ENCODE results near the gene TTF1.
A peak's percentile ranks its signal among the peaks of the same experiment; 100 is the strongest.

TTF1 gene

GRCh38 chr9:132413926-132414325 is 7.3 kb upstream of the TTF1 start:
- Histone ChIP-seq H3K4me1 (ENCODE audit: control insufficient read depth, insufficient read depth, low read length) (peaks cover 13% of the 10 kb centered on the region), H3K27me3 (ENCODE audit: control insufficient read depth in 1 of 2, insufficient read depth in 2 of 2, low read length in 2 of 2) (peaks cover 50 to 64% of the 10 kb centered on the region in 2 donors), H3K27ac (ENCODE audit: low read length) (no peak overlapping the region), H3K4me3 (ENCODE audit: low read length in 2 of 2) (no peak overlapping the region), H3K36me3 (ENCODE audit: control insufficient read depth in 2 of 2, insufficient read depth in 2 of 2, low read length in 2 of 2) (no peaks in the 10 kb centered on the region), H3K9ac (ENCODE audit: low read length in 2 of 2) (no peak overlapping the region), H3K9me3 (ENCODE audit: control insufficient read depth in 2 of 2, low read length in 2 of 2) (no peaks in the 10 kb centered on the region)

DNA sequence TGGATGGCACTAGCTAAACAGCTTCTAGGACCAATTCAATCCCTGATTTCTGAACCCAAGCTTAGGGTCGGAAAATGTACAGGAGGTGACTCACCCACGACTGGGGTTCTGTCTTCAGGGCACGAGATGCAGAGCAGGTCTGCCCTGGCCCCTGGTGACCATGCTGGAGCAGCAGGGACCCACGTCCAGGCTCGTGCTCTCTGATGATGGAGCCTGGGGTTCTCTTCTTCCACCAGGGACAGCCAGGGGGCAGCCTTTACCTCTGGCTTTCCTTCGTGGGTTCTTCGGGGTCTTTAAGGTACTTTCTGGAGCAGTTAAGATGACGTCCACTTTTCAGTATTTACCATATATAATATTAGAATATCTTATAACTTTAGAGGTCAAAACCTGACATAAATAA is 5.4 kb upstream of the TTF1 start:
- Histone ChIP-seq H3K9ac (ENCODE audit: low read length in 2 of 2) (no peak overlapping the region), H3K36me3 (ENCODE audit: control insufficient read depth in 2 of 2, insufficient read depth in 2 of 2, low read length in 2 of 2) (no peaks in the 10 kb centered on the region), H3K27ac (ENCODE audit: low read length) (no peak overlapping the region), H3K27me3 (ENCODE audit: control insufficient read depth in 1 of 2, insufficient read depth in 2 of 2, low read length in 2 of 2) (peaks cover 38 to 54% of the 10 kb centered on the region in 2 donors), H3K4me1 (ENCODE audit: control insufficient read depth, insufficient read depth, low read length) (peaks cover 14% of the 10 kb centered on the region), H3K9me3 (ENCODE audit: control insufficient read depth in 2 of 2, low read length in 2 of 2) (no peaks in the 10 kb centered on the region), H3K4me3 (ENCODE audit: low read length in 2 of 2) (no peak overlapping the region)

GRCh38 chr9:132411091-132411508 is 4.5 kb upstream of the TTF1 start:
- Histone ChIP-seq H3K4me1 (ENCODE audit: control insufficient read depth, insufficient read depth, low read length) (peaks cover 18% of the 10 kb centered on the region), H3K27me3 (ENCODE audit: control insufficient read depth in 1 of 2, insufficient read depth in 2 of 2, low read length in 2 of 2) (peaks cover 38 to 54% of the 10 kb centered on the region in 2 donors), H3K9ac (ENCODE audit: low read length in 2 of 2) (no peak overlapping the region)

DNA sequence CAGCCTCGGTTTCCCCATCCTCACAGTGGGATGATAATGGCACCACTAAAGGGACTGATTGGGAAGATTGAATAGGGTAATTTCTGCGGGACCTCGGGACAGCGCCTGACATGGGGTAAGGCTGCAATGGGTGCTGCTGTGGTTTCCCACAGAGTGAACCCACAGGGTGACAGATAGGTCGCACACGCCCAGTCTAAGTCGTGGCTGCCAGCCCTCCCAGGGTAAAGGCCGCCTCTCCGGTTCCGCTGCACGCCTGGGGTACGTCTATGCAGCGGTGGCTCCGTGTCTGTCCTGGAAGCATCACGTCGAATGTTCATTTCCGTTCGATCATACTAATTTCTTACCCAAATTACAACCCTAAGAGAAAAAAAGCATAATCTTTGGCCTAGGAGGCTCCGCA is 4.0 kb upstream of the TTF1 start:
- Histone ChIP-seq H3K27me3 (ENCODE audit: control insufficient read depth in 1 of 2, insufficient read depth in 2 of 2, low read length in 2 of 2) (peaks cover 36 to 54% of the 10 kb centered on the region in 2 donors), H3K4me3 (ENCODE audit: low read length in 2 of 2) (peak overlapping the region; percentile 24 to 68), H3K9me3 (ENCODE audit: control insufficient read depth in 2 of 2, low read length in 2 of 2) (no peaks in the 10 kb centered on the region), H3K4me1 (ENCODE audit: control insufficient read depth, insufficient read depth, low read length) (peaks cover 22% of the 10 kb centered on the region), H3K36me3 (ENCODE audit: control insufficient read depth in 2 of 2, insufficient read depth in 2 of 2, low read length in 2 of 2) (no peaks in the 10 kb centered on the region), H3K9ac (ENCODE audit: low read length in 2 of 2) (no peak overlapping the region), H3K27ac (ENCODE audit: low read length) (no peak overlapping the region)

More at GRCh38 chr9:132411091-132411508, 4.5 kb upstream of the TTF1 start:
- Histone ChIP-seq H3K9me3 (ENCODE audit: control insufficient read depth in 2 of 2, low read length in 2 of 2) (no peaks in the 10 kb centered on the region), H3K36me3 (ENCODE audit: control insufficient read depth in 2 of 2, insufficient read depth in 2 of 2, low read length in 2 of 2) (no peaks in the 10 kb centered on the region), H3K4me3 (ENCODE audit: low read length in 2 of 2) (peak overlapping the region in 1 of 2 donors; percentile 68), H3K27ac (ENCODE audit: low read length) (no peak overlapping the region)

DNA sequence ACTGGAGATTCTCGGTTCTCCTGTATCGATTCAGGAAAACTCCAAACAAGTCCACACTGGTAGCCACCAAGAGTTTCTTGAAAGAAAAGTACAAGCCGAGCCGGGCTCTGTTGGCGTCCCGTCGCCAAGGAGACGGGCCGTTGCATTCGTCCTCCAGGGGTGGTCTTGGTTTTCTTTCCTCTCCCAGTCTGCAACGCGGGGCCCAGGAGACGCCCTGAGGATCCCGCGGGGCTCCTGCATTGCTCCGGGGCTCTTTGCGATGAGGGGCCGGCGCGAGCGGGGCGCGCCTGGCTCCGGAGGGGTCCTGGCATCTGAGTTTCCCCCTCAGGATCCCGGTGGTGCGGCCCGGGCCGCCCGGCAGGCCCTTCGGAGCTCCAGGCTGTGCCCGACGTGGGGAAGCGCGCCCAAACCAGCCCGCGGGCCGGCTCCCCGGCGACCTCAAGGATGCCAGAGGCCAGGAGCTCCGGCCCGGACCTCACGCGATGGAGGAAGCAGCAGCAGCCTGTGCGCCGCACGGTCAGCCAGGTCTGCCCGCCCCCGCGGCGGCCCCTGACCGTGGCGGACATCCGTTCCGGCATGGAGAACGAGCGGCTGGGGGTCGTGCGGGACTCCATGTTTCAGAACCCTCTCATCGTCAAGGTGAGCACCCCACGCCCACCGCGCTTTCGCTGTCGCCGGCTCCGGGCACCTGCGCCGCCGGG is 3.3 kb upstream of the TTF1 start, which contains the start of gene CFAP77:
CFAP77 (plus strand) TSS at position 384 of the 701 bp plus-strand sequence; CDS start at position 445, 61 bp downstream.
- H3K27ac ChIP-seq (ENCODE audit: low read length) = no peak within 1 kb of the TSS
- no peaks in the 10 kb centered on the region for H3K36me3 ChIP-seq (ENCODE audit: control insufficient read depth in 2 of 2, insufficient read depth in 2 of 2, low read length in 2 of 2)
- peak within 1 kb of the TSS; percentile 24 to 68 for H3K4me3 ChIP-seq (ENCODE audit: low read length in 2 of 2)
- no peaks in the 10 kb centered on the region for H3K9me3 ChIP-seq (ENCODE audit: control insufficient read depth in 2 of 2, low read length in 2 of 2)
- H3K4me1 ChIP-seq (ENCODE audit: control insufficient read depth, insufficient read depth, low read length) = peaks cover 26% of the 10 kb centered on the region
- peaks cover 32 to 49% of the 10 kb centered on the region in 2 donors for H3K27me3 ChIP-seq (ENCODE audit: control insufficient read depth in 1 of 2, insufficient read depth in 2 of 2, low read length in 2 of 2)
- H3K9ac ChIP-seq (ENCODE audit: low read length in 2 of 2) = no peak within 1 kb of the TSS

- peaks cover 22 to 36% of the 10 kb centered on the region in 2 donors for H3K27me3 ChIP-seq (ENCODE audit: control insufficient read depth in 1 of 2, insufficient read depth in 2 of 2, low read length in 2 of 2)
- H3K4me3 ChIP-seq (ENCODE audit: low read length in 2 of 2) = no peak overlapping the region
- H3K27ac ChIP-seq (ENCODE audit: low read length) = no peak overlapping the region
- H3K4me1 ChIP-seq (ENCODE audit: control insufficient read depth, insufficient read depth, low read length) = peaks cover 26% of the 10 kb centered on the region
- H3K9ac ChIP-seq (ENCODE audit: low read length in 2 of 2) = no peak overlapping the region
- no peaks in the 10 kb centered on the region for H3K9me3 ChIP-seq (ENCODE audit: control insufficient read depth in 2 of 2, low read length in 2 of 2)
- H3K36me3 ChIP-seq (ENCODE audit: control insufficient read depth in 2 of 2, insufficient read depth in 2 of 2, low read length in 2 of 2) = peaks cover 0 to 2% of the 10 kb centered on the region in 2 donors
These were observed 1.9 kb upstream of the TTF1 start for GRCh38 chr9:132408521-132408920.

GRCh38 chr9:132407196-132407595 is 556 bp upstream of the TTF1 start:
- H3K27me3 ChIP-seq (ENCODE audit: control insufficient read depth in 1 of 2, insufficient read depth in 2 of 2, low read length in 2 of 2) = peaks cover 18 to 27% of the 10 kb centered on the region in 2 donors
- peak overlapping the region; percentile 60 to 79 for H3K9ac ChIP-seq (ENCODE audit: low read length in 2 of 2)
- no peaks in the 10 kb centered on the region for H3K9me3 ChIP-seq (ENCODE audit: control insufficient read depth in 2 of 2, low read length in 2 of 2)
- H3K4me1 ChIP-seq (ENCODE audit: control insufficient read depth, insufficient read depth, low read length) = peaks cover 26% of the 10 kb centered on the region
- peak overlapping the region; percentile 88 to 90 for H3K4me3 ChIP-seq (ENCODE audit: low read length in 2 of 2)
- H3K27ac ChIP-seq (ENCODE audit: low read length) = no peak overlapping the region
- H3K36me3 ChIP-seq (ENCODE audit: control insufficient read depth in 2 of 2, insufficient read depth in 2 of 2, low read length in 2 of 2) = peaks cover under 1 to 2% of the 10 kb centered on the region in 2 donors

DNA sequence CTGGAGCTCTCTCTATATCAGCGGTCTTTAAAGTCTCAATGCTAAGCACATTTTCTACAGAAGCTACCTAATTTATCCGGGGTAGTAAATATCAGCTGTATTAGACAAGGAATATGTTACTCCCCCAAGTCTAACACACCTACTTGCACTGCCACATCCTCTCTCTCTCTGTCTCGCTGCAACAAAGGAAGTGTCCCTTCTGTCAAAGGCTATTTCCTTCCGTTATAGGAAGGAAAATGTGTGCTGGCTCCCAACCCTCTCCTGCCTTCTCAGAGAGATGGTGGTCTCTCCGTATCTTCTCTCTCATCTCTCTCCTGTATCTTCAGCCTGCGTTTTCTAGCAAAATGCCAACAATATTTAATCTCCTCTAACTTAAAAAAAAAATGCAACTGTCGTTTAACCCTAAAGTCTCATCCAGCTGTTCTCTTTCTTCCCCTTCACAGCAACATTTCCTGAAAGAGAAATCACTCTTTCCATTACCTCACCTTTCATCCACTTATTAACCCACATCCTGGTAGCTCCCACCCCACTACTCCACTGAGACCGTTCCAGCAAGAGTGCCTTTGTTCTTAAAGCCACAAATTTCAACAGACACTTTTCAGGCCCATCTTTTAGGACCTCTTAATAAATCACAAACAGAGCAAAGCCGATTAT is 2.3 kb downstream of the TTF1 start:
- H3K4me3 ChIP-seq (ENCODE audit: low read length in 2 of 2) = no peak overlapping the region
- H3K36me3 ChIP-seq (ENCODE audit: control insufficient read depth in 2 of 2, insufficient read depth in 2 of 2, low read length in 2 of 2) = peaks cover 5 to 7% of the 10 kb centered on the region in 2 donors
- H3K27ac ChIP-seq (ENCODE audit: low read length) = no peak overlapping the region
- no peaks in the 10 kb centered on the region for H3K27me3 ChIP-seq (ENCODE audit: control insufficient read depth in 1 of 2, insufficient read depth in 2 of 2, low read length in 2 of 2)
- H3K9ac ChIP-seq (ENCODE audit: low read length in 2 of 2) = no peak overlapping the region
- no peaks in the 10 kb centered on the region for H3K9me3 ChIP-seq (ENCODE audit: control insufficient read depth in 2 of 2, low read length in 2 of 2)
- H3K4me1 ChIP-seq (ENCODE audit: control insufficient read depth, insufficient read depth, low read length) = peaks cover 13% of the 10 kb centered on the region

DNA sequence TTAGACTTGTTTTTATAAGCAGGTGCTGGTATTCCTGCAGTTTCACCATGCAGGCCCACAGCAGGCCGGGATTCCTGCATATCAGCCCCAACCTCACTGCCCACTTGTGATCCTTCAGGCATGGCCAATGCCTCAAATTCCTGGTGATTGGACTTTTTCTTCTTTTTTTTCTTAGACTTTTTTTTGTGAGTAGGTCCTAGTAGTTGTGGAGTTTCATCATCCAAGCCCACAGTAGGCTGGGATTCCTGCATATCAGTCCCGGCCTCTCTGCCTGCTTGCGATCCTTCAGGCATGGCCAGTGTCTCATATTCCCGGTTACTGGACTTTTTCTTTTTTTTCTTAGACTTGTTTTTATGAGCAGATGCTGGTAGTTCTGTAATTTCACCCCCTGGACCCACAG is 4.8 kb downstream of the TTF1 start:
- peaks cover 18% of the 10 kb centered on the region in 2 donors for H3K36me3 ChIP-seq (ENCODE audit: control insufficient read depth in 2 of 2, insufficient read depth in 2 of 2, low read length in 2 of 2)

DNA sequence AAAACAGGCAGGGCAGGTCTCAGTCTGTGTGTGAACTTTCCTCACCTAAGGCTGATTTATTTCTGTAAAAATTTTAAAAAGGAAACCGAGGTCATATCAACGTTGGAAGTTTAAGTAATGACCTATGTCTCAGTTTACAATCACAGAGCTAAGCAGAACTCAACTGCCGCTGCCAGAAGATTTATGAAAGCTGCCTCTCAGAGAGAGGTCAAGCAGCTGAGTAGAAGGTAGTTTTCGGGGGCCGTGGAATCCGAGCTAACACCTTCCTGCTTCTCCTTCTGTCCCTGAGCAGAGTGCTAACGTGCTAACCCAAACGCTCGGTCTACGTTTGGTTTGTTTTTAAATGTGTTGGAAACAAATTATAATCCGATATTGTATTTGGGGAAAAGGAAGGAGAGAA is 11.1 kb downstream of the TTF1 start:
- H3K4me1 ChIP-seq (ENCODE audit: control insufficient read depth, insufficient read depth, low read length) = no peaks in the 10 kb centered on the region
- H3K27me3 ChIP-seq (ENCODE audit: control insufficient read depth in 1 of 2, insufficient read depth in 2 of 2, low read length in 2 of 2) = no peaks in the 10 kb centered on the region
- H3K4me3 ChIP-seq (ENCODE audit: low read length in 2 of 2) = no peak overlapping the region
- H3K36me3 ChIP-seq (ENCODE audit: control insufficient read depth in 2 of 2, insufficient read depth in 2 of 2, low read length in 2 of 2) = peaks cover 42% of the 10 kb centered on the region in 2 donors
- H3K27ac ChIP-seq (ENCODE audit: low read length) = no peak overlapping the region
- no peaks in the 10 kb centered on the region for H3K9me3 ChIP-seq (ENCODE audit: control insufficient read depth in 2 of 2, low read length in 2 of 2)
- no peak overlapping the region for H3K9ac ChIP-seq (ENCODE audit: low read length in 2 of 2)

More for the DNA sequence above, 4.8 kb downstream of the TTF1 start:
- Histone ChIP-seq H3K27me3 (ENCODE audit: control insufficient read depth in 1 of 2, insufficient read depth in 2 of 2, low read length in 2 of 2) (no peaks in the 10 kb centered on the region), H3K4me1 (ENCODE audit: control insufficient read depth, insufficient read depth, low read length) (peaks cover 9% of the 10 kb centered on the region), H3K9me3 (ENCODE audit: control insufficient read depth in 2 of 2, low read length in 2 of 2) (no peaks in the 10 kb centered on the region), H3K4me3 (ENCODE audit: low read length in 2 of 2) (no peak overlapping the region), H3K27ac (ENCODE audit: low read length) (no peak overlapping the region), H3K9ac (ENCODE audit: low read length in 2 of 2) (no peak overlapping the region)

GRCh38 chr9:132391449-132391848 is 15.2 kb downstream of the TTF1 start:
- Histone ChIP-seq H3K4me3 (ENCODE audit: low read length in 2 of 2) (no peak overlapping the region), H3K4me1 (ENCODE audit: control insufficient read depth, insufficient read depth, low read length) (no peaks in the 10 kb centered on the region), H3K9ac (ENCODE audit: low read length in 2 of 2) (no peak overlapping the region), H3K27ac (ENCODE audit: low read length) (no peak overlapping the region), H3K36me3 (ENCODE audit: control insufficient read depth in 2 of 2, insufficient read depth in 2 of 2, low read length in 2 of 2) (peaks cover 60 to 61% of the 10 kb centered on the region in 2 donors), H3K9me3 (ENCODE audit: control insufficient read depth in 2 of 2, low read length in 2 of 2) (no peaks in the 10 kb centered on the region), H3K27me3 (ENCODE audit: control insufficient read depth in 1 of 2, insufficient read depth in 2 of 2, low read length in 2 of 2) (no peaks in the 10 kb centered on the region)

All from stomach smooth muscle (tissue), 2 donors.